NCI-H510A treated with DMSO at 0.1 percent for 48 hours (cell line): ENCODE results near the gene STX10.

Experiments used
- DNase-seq: peaks from one replicate; lab custom pipeline; 2025; lab: John Stamatoyannopoulos, UW

STX10 gene

GRCh38 chr19:13100031-13100588, 50.1 kb downstream of the STX10 start:
- DNase-seq: no peak

DNA sequence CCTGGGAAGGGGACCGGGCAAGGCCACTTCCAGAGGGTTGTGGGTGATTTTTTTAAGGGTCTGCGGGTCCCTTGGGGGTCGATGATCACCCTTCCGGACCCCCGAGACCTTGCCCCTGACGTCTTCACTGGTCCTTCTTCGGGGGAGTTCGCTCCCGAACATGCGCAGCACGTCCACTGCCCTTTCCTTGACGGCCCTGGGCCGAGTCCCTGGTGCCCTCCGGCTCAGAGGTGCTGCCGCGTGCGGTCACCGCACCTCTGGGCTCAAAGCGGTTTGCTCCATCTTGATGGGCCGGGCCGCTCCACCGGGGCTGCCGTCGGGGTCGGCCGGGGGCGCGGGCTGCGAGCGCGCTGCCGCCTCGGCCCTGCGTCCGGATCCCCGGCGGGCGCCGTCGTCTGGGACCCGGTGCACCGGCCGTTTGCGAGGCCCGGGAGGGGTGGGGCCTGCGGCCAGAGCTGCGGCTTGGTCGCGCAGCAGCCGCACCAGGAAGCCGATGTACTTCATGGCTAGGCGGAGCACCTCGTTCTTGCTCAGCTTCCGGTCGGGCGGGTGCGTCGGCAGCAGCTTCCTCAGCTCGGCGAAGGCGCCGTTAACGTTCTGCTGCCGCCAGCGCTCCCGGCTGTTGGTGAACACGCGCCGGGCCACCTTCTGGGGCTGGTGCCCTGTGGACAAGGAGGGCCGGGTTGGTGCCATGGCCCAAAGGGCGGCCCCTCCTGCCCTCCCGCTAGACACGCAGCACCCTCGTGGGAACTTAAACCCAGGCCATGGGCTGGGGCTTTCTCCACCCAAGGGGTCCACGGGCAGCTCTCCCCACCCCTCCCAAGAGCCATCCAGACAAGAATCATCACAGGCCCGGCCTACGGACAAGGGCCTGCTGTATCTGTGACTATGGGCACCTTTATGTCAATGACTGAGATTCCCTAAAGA, 50.8 kb downstream of the STX10 start:
- DNase-seq: peak; percentile 34

GRCh38 chr19:13098277-13099072, 51.7 kb downstream of the STX10 start:
- DNase-seq: peak; percentile 39

- no peak for DNase-seq
Measured at GRCh38 chr19:13097463-13098258, 52.5 kb downstream of the STX10 start.

GRCh38 chr19:13097033-13097462, 53.1 kb downstream of the STX10 start:
- DNase-seq: no peak

- peak; percentile 40 for DNase-seq
Measured at GRCh38 chr19:13095934-13096927, 53.9 kb downstream of the STX10 start.

DNA sequence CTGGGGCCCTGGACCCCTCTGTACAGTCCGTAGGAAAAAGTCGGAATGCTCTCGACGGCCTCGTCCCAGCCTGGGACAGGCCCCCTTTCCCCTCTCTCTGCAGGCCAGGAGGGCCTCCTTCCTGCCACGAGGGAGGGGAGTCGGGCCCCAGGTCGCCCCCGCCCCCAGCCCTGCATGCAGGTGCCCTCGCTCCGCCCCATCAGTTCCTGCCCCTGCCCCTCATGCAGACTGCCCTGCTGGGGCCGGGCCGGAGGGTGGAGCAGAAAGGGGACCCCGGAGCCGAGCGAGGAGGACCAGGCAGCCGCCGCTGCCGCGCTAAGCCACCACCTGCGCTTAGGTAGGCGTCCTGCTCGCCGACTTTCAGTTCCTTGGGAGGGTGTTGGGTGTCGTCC, 54.8 kb downstream of the STX10 start:
- peak; percentile 46 for DNase-seq

DNA sequence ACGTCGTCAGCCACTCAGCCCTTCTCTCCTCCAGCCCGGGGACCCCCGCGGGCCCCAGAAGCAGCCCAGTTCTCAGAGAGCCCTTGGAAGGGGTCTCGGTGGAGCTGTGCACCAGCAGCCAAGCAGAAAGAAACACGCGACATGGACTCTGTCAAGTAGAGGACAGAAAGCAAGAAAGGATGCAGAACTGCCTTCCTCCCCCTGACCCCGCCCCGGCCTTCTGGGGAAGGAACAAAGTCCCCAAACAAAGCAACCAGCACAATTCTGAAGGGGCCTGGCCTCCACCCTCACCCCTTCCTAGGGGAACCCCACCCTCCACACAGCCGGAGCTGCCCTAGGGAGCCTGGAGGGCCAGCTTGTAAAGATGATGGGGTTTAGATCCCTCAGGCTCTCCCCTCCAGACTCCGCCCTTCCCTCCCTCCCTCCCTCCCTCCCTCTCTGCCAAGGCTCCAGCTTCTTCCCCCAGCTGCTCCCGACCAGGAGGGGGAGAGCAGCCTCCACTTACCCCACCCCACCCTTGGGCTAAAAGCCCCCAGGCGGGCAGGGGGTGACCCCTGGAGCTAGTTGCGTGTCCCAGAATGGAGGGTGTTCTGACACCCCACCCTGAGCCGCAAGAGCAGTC, 55.3 kb downstream of the STX10 start:
- peak; percentile 74 for DNase-seq

DNA sequence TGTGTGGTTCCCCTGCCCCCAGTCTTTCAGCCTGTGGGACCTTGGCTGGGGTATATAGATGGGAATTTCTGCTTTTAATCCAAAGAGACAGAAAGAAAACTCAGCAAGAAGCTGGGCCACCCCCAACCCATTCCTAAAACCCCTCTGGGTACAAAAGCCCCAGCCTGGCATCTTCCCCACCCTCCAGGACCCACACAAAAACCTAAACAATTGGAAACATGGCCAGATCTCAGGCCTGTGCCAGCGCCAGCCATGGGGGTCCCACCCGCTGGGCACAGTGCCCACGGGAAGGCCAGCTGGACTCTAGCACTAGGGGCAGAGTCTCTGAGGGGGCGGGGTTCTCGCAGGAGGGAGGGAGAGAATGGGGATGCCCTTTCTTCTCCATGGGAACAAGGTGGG, 56.1 kb downstream of the STX10 start:
- no peak for DNase-seq
